WTC11 (cell line): ENCODE measurements around the gene UBE2F. TPM values are rescaled to one million over a fixed set of nuclear protein-coding genes. Genes with fewer than 3 reads are reported as not detected.
A peak's percentile ranks its signal among the peaks of the same experiment; 100 is the strongest.
"Not testable (repeated sequence)": the region's sequence is repeated elsewhere in the genome, so short reads cannot be mapped to it uniquely, and the experiment has no call there.

Experiments
- ATAC-seq: fragments of 200-7000 bp; cut with Tn5 transposase; 2 replicates; pipeline ENCODE4 v1.10.0; 2021; ENCODE audit warnings: mild to moderate bottlenecking, moderate library complexity
- CTCF ChIA-PET: fragments of 300-600 bp; sonication (Branson Sonifier 250); formaldehyde crosslinking; loops from one replicate; lab custom pipeline; 2021; ENCODE audit warnings: antibody characterized with exemption; lab: Charles Lee
- POLR2A ChIA-PET: fragments of 350-600 bp; sonication (Branson Sonifier 250); formaldehyde crosslinking; loops from one replicate; lab custom pipeline; 2021; ENCODE audit warnings: antibody characterized with exemption; lab: Charles Lee
- DNase-seq: peaks from one replicate; pipeline ENCODE4 v3.0.0; 2021; ENCODE audit warnings: low spot score
- H3K27ac Mint-ChIP-seq: 2 replicates; pipeline ENCODE4 v1.8.0; 2021; ENCODE audit warnings: mixed read lengths
- H3K27me3 Mint-ChIP-seq: 2 replicates; pipeline ENCODE4 v1.8.0; 2021; ENCODE audit warnings: low read depth, mild to moderate bottlenecking, moderate library complexity, mixed read lengths
- H3K36me3 Mint-ChIP-seq: 2 replicates; pipeline ENCODE4 v1.8.0; 2021; ENCODE audit warnings: mixed read lengths
- H3K4me1 Mint-ChIP-seq: 2 replicates; pipeline ENCODE4 v1.8.0; 2022; ENCODE audit warnings: mixed read lengths
- H3K4me3 Mint-ChIP-seq: 2 replicates; pipeline ENCODE4 v1.8.0; 2021; ENCODE audit warnings: mild to moderate bottlenecking, moderate library complexity, mixed read lengths
- H3K9me3 Mint-ChIP-seq: 2 replicates; pipeline ENCODE4 v1.8.0; 2021; ENCODE audit warnings: mixed read lengths
- ATF1 ChIP-seq: sonication (generic); formaldehyde crosslinking; IDR thresholded peaks from 2 replicates; pipeline ENCODE4 v1.8.1; 2023; ENCODE audit warnings: mild to moderate bottlenecking, moderate library complexity, missing genetic modification reagents
- ETV6 ChIP-seq: sonication (generic); formaldehyde crosslinking; IDR thresholded peaks from 2 replicates; pipeline ENCODE4 v1.8.1; 2022; ENCODE audit warnings: mild to moderate bottlenecking, missing genetic modification reagents
- GTF2I ChIP-seq: fragments of 250-450 bp; sonication (Bioruptor Pico); conservative IDR thresholded peaks from 2 replicates; pipeline ENCODE4 v1.4.0; 2021; ENCODE audit warnings: mild to moderate bottlenecking
- JUN ChIP-seq: sonication (generic); formaldehyde crosslinking; IDR thresholded peaks from 2 replicates; pipeline ENCODE4 v1.8.0; 2023; ENCODE audit warnings: mild to moderate bottlenecking, missing genetic modification reagents
- NR1H2 ChIP-seq: sonication (generic); formaldehyde crosslinking; IDR thresholded peaks from 2 replicates; pipeline ENCODE4 v1.9.0; 2021; ENCODE audit warnings: mild to moderate bottlenecking, moderate library complexity, missing genetic modification reagents
- NR3C1 ChIP-seq: sonication (generic); formaldehyde crosslinking; conservative IDR thresholded peaks from 2 replicates; pipeline ENCODE4 v1.8.1; 2023; ENCODE audit warnings: low read depth, mild to moderate bottlenecking, missing genetic modification reagents
- PRRX2 ChIP-seq: fragments of 250-450 bp; sonication (Bioruptor Pico); IDR thresholded peaks from 2 replicates; pipeline ENCODE4 v1.8.0; 2021; ENCODE audit warnings: mild to moderate bottlenecking
- RELA ChIP-seq: sonication (generic); formaldehyde crosslinking; IDR thresholded peaks from 2 replicates; pipeline ENCODE4 v1.8.1; 2022; ENCODE audit warnings: missing genetic modification reagents, mild to moderate bottlenecking, borderline replicate concordance
- STAT6 ChIP-seq: sonication (generic); formaldehyde crosslinking; conservative IDR thresholded peaks from 2 replicates; pipeline ENCODE4 v1.8.1; 2023; ENCODE audit warnings: mild to moderate bottlenecking, low read depth, missing genetic modification reagents, moderate library complexity
- TCF7 ChIP-seq: sonication (generic); formaldehyde crosslinking; IDR thresholded peaks from 2 replicates; pipeline ENCODE4 v1.8.0; 2022; ENCODE audit warnings: mild to moderate bottlenecking, low read depth, missing genetic modification reagents, moderate library complexity
- ZNF121 ChIP-seq: sonication (generic); formaldehyde crosslinking; IDR thresholded peaks from 2 replicates; pipeline ENCODE4 v1.8.0; 2023; ENCODE audit warnings: missing genetic modification reagents
- ZNF219 ChIP-seq: sonication (generic); formaldehyde crosslinking; IDR thresholded peaks from 2 replicates; pipeline ENCODE4 v1.8.0; 2023; ENCODE audit warnings: missing genetic modification reagents, mild to moderate bottlenecking, borderline replicate concordance
- ZNF532 ChIP-seq: fragments of 250-450 bp; sonication (Bioruptor Pico); IDR thresholded peaks from 2 replicates; pipeline ENCODE4 v1.9.0; 2021; ENCODE audit warnings: mild to moderate bottlenecking, borderline replicate concordance
- total RNA-seq: library from RNA; stranded (reverse); gene quantifications from 3 replicates; pipeline ENCODE4 v1.2.3, GENCODE V29; 2021
- TF ChIP-seq, protein P1 (sequence below): fragments of 250-450 bp; sonication (Bioruptor Pico); IDR thresholded peaks from 2 replicates; pipeline ENCODE4 v1.9.0; 2021; ENCODE audit warnings: mild to moderate bottlenecking
- TF ChIP-seq, protein P2 (sequence below): fragments of 200-600 bp; IDR thresholded peaks from 2 replicates; pipeline ENCODE4 v1.8.0; 2022; ENCODE audit warnings: antibody characterized with exemption
- TF ChIP-seq, protein P3 (sequence below): sonication (generic); formaldehyde crosslinking; IDR thresholded peaks from 2 replicates; pipeline ENCODE4 v1.8.1; 2023; ENCODE audit warnings: mild to moderate bottlenecking, moderate library complexity, missing genetic modification reagents
- TF ChIP-seq, protein P4 (sequence below): sonication (generic); formaldehyde crosslinking; conservative IDR thresholded peaks from 2 replicates; pipeline ENCODE4 v1.8.1; 2022; ENCODE audit warnings: mild to moderate bottlenecking, missing genetic modification reagents
- TF ChIP-seq, protein P5 (sequence below): sonication (generic); formaldehyde crosslinking; IDR thresholded peaks from 2 replicates; pipeline ENCODE4 v1.8.0; 2022; ENCODE audit warnings: missing genetic modification reagents

Gene UBE2F
- total RNA-seq, 1 experiment from 2014 or later: 49.5 TPM

DNA sequence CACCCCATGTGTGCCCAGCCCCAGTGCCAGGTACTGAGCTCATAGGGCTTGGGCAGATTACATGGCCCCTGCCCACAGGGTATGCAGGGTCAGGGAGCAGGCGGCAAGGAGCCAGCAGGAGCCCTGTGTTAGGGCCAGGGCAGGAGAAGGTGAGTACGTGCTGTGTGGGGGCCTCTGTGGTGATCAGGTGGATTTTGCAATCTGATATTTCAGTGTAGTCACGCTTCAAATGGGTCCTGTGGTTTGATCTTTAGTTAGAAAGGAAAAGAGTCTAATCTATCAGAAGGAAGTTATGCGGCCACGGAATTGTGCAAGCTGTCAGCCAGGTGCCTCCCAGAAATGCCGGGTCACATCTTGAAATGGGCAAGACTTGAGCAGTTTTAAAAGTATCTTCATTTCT, 13.9 kb downstream of the UBE2F start:
- TF ChIP-seq ATF1 (no peak), PRRX2 (CRISPR knock-in tag) (no peak), NR3C1 (CRISPR knock-in tag) (no peak), STAT6 (CRISPR knock-in tag) (no peak), GTF2I (CRISPR knock-in tag) (no peak), NR1H2 (no peak), TCF7 (CRISPR knock-in tag) (no peak), RELA (no peak), ZNF121 (CRISPR knock-in tag) (no peak), ZNF532 (CRISPR knock-in tag) (no peak), ZNF219 (CRISPR knock-in tag) (no peak), JUN (no peak), ETV6 (no peak)
- TF ChIP-seq, protein P1, sequence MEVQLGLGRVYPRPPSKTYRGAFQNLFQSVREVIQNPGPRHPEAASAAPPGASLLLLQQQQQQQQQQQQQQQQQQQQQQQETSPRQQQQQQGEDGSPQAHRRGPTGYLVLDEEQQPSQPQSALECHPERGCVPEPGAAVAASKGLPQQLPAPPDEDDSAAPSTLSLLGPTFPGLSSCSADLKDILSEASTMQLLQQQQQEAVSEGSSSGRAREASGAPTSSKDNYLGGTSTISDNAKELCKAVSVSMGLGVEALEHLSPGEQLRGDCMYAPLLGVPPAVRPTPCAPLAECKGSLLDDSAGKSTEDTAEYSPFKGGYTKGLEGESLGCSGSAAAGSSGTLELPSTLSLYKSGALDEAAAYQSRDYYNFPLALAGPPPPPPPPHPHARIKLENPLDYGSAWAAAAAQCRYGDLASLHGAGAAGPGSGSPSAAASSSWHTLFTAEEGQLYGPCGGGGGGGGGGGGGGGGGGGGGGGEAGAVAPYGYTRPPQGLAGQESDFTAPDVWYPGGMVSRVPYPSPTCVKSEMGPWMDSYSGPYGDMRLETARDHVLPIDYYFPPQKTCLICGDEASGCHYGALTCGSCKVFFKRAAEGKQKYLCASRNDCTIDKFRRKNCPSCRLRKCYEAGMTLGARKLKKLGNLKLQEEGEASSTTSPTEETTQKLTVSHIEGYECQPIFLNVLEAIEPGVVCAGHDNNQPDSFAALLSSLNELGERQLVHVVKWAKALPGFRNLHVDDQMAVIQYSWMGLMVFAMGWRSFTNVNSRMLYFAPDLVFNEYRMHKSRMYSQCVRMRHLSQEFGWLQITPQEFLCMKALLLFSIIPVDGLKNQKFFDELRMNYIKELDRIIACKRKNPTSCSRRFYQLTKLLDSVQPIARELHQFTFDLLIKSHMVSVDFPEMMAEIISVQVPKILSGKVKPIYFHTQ (CRISPR knock-in tag): no peak
- TF ChIP-seq, protein P2, sequence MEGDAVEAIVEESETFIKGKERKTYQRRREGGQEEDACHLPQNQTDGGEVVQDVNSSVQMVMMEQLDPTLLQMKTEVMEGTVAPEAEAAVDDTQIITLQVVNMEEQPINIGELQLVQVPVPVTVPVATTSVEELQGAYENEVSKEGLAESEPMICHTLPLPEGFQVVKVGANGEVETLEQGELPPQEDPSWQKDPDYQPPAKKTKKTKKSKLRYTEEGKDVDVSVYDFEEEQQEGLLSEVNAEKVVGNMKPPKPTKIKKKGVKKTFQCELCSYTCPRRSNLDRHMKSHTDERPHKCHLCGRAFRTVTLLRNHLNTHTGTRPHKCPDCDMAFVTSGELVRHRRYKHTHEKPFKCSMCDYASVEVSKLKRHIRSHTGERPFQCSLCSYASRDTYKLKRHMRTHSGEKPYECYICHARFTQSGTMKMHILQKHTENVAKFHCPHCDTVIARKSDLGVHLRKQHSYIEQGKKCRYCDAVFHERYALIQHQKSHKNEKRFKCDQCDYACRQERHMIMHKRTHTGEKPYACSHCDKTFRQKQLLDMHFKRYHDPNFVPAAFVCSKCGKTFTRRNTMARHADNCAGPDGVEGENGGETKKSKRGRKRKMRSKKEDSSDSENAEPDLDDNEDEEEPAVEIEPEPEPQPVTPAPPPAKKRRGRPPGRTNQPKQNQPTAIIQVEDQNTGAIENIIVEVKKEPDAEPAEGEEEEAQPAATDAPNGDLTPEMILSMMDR: no peak
- TF ChIP-seq, protein P3, sequence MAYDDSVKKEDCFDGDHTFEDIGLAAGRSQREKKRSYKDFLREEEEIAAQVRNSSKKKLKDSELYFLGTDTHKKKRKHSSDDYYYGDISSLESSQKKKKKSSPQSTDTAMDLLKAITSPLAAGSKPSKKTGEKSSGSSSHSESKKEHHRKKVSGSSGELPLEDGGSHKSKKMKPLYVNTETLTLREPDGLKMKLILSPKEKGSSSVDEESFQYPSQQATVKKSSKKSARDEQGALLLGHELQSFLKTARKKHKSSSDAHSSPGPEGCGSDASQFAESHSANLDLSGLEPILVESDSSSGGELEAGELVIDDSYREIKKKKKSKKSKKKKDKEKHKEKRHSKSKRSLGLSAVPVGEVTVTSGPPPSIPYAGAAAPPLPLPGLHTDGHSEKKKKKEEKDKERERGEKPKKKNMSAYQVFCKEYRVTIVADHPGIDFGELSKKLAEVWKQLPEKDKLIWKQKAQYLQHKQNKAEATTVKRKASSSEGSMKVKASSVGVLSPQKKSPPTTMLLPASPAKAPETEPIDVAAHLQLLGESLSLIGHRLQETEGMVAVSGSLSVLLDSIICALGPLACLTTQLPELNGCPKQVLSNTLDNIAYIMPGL (CRISPR knock-in tag): no peak
- TF ChIP-seq, protein P4, sequence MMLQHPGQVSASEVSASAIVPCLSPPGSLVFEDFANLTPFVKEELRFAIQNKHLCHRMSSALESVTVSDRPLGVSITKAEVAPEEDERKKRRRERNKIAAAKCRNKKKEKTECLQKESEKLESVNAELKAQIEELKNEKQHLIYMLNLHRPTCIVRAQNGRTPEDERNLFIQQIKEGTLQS: no peak
- TF ChIP-seq, protein P5, sequence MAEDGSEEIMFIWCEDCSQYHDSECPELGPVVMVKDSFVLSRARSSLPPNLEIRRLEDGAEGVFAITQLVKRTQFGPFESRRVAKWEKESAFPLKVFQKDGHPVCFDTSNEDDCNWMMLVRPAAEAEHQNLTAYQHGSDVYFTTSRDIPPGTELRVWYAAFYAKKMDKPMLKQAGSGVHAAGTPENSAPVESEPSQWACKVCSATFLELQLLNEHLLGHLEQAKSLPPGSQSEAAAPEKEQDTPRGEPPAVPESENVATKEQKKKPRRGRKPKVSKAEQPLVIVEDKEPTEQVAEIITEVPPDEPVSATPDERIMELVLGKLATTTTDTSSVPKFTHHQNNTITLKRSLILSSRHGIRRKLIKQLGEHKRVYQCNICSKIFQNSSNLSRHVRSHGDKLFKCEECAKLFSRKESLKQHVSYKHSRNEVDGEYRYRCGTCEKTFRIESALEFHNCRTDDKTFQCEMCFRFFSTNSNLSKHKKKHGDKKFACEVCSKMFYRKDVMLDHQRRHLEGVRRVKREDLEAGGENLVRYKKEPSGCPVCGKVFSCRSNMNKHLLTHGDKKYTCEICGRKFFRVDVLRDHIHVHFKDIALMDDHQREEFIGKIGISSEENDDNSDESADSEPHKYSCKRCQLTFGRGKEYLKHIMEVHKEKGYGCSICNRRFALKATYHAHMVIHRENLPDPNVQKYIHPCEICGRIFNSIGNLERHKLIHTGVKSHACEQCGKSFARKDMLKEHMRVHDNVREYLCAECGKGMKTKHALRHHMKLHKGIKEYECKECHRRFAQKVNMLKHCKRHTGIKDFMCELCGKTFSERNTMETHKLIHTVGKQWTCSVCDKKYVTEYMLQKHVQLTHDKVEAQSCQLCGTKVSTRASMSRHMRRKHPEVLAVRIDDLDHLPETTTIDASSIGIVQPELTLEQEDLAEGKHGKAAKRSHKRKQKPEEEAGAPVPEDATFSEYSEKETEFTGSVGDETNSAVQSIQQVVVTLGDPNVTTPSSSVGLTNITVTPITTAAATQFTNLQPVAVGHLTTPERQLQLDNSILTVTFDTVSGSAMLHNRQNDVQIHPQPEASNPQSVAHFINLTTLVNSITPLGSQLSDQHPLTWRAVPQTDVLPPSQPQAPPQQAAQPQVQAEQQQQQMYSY (CRISPR knock-in tag): no peak
- Mint-ChIP-seq H3K4me3 (no peak overlapping the region), H3K9me3 (peaks cover 6% of the 10 kb centered on the region; the same call in 1 of the 2 replicates), H3K36me3 (peaks cover 10% of the 10 kb centered on the region), H3K27me3 (no peaks in the 10 kb centered on the region), H3K27ac (peak overlapping the region; percentile 24), H3K4me1 (peaks cover 35% of the 10 kb centered on the region)
- ChIA-PET POLR2A (no interaction called here), CTCF (interaction anchor here (1.2 kb wide), 1 partner anchor 123 kb away, joined by 5 read pairs; no protein-coding TSS in a partner anchor)
- ATAC-seq: no peak
- DNase-seq: no peak

GRCh38 chr2:237981621-237982020, 14.8 kb downstream of the UBE2F start:
- H3K27me3 Mint-ChIP-seq, H3K27ac Mint-ChIP-seq, H3K4me3 Mint-ChIP-seq, POLR2A ChIA-PET, DNase-seq, ATAC-seq: not testable (repeated sequence)
- peaks cover 31% of the 10 kb centered on the region for H3K4me1 Mint-ChIP-seq
- H3K36me3 Mint-ChIP-seq: peaks cover 15% of the 10 kb centered on the region
- CTCF ChIA-PET: interaction anchor here (0.7 kb wide), 1 partner anchor 49 kb away, joined by 6 read pairs; no protein-coding TSS in a partner anchor
- H3K9me3 Mint-ChIP-seq: peaks cover 11% of the 10 kb centered on the region
